NCI-H146 (cell line): ENCODE measurements around the gene ZC3H6.
"Not testable (repeated sequence)": the region's sequence is repeated elsewhere in the genome, so short reads cannot be mapped to it uniquely, and the experiment has no call there.

ENCODE experiments used
- DNase-seq: peaks from one replicate; lab custom pipeline; 2025; lab: John Stamatoyannopoulos, UW

The ZC3H6 gene

DNA sequence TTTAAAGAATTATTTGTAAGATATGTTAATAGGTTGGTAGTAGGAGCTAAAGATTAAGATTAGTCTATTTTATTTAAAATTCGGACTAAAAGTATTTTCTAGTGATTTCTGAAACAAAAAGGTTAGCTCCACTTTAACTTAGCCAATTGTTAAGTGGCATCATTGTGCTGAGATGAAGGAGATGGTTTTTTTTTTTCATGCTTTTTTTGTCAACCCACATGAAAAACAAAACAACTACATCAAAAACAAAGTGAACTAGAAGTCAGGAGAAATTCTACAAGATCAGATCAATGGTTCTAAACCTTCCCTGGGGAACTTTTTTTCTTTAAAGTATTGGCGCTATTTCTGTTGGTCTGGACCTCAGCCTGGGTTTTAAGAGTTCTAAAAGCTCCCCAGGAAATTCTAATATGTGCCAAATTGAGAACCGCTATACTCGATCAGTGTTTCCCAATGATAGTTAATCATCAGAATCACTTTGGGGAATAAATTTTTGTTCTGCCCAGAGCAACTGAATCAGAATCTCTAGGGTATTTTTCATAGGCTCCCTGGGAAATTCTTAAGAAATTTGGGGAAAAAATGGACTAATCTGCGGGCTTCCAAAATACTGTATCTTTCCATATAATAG is 2.3 kb downstream of the ZC3H6 start:
- no peak for DNase-seq

DNA sequence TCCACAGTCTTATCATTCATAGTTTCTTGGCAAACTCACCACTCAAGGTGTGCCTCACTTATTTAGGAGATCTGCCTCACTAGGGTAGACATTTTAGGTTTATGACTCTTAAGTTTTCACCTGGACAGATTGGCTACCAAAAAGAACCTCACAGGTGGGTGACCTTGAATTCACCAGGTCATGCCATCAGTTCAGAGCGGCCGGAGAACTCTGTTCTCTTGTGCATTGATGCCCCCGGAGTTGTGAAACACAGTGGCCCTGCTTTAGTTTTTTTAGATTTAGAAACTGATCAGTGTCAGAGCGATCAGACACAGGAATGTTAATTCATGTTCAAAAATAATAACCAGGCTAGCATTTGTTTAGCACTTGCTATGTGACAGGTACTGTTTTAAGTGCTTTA is 6.7 kb downstream of the ZC3H6 start:
- not testable (repeated sequence) for DNase-seq

DNA sequence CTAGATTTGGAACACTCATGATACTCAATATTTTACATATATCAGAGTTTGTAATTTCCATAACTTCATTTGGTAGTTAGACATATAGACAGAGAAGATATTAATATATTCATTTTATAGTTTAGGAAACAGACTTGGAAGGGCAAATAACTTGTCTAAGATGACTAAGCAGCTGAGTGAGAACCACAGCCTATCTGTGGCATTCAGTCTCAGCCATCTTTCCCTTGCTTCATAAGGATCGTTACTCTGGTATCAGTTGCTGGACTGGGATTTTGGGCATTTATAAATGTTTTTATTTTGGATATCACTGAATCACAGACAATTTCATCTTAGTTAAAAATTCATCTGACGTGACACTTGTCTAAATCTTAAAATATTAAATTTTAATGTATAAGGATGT is 8.1 kb downstream of the ZC3H6 start:
- DNase-seq: not testable (repeated sequence)

DNA sequence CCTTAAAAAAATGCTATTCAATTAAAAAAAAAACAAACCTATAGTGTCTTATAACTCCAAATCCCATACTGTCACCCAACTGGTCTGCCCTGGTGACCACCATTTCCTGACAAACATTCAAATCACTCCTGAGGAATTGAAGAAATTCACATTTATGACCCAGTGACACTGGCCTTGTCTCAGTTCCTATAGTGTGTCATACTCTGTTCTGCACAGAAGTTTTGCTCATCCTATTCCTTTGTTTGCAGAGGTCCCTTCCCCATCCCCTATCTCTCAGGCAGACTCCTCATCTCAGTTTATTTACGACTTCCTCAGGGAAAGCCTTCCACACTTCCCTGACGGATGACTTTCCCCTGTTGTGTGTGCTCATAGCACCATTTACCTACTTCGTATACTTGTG is 14.7 kb downstream of the ZC3H6 start:
- DNase-seq: no peak

DNA sequence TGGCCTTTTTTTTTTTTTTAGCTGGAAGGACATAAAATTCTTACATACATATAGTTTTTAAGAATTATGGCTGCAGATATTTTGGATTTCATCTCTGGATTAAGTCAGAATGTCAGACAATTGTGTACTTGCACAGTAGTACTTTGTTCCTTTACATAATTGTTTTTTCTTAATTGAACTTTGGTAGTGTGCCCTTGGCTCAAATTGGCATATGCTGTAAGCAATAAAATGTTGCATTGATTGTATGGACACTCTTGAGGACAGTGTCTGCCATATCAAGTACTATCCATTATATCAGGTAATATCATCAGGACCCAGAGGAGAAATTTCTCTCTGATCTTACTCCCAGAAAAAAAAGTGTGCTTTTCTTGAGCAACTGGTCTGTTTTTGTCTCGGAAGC is 15.3 kb downstream of the ZC3H6 start:
- DNase-seq: no peak

DNA sequence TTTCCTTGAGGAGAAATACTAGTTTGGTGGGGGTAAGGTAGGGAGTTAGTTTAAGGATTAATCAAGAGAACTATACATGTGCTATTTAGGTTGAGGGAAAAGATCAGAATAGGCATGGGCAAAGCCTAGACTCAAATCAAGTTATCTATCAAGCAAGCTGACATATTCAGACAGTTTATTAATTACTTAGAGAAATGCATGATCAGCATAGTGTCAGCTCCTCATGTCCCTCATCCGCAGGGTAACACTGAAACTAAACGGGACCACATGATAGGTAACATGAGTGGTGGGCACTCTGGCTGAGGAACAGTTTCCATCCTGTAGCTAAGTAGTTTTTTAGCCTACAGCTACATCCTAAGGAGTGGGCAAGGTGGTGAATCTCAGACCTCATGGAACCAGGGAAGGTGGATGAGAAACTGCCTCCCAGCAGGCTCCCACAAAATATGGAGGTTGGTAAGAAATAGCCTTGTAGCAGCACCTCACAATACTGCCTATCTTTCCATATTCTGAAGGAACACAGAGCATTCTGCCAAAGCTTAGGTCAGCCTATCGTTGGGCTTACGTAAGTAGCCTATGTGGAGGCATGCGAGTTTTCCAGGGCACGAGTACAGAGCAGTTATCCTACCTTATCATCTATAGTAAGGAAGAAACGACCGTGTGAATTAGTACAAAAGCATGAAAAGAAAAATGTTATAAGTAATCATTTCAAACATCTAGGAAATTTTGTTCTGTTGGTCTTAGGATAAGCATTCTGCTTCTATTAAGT is 18.4 kb downstream of the ZC3H6 start:
- no peak for DNase-seq

DNA sequence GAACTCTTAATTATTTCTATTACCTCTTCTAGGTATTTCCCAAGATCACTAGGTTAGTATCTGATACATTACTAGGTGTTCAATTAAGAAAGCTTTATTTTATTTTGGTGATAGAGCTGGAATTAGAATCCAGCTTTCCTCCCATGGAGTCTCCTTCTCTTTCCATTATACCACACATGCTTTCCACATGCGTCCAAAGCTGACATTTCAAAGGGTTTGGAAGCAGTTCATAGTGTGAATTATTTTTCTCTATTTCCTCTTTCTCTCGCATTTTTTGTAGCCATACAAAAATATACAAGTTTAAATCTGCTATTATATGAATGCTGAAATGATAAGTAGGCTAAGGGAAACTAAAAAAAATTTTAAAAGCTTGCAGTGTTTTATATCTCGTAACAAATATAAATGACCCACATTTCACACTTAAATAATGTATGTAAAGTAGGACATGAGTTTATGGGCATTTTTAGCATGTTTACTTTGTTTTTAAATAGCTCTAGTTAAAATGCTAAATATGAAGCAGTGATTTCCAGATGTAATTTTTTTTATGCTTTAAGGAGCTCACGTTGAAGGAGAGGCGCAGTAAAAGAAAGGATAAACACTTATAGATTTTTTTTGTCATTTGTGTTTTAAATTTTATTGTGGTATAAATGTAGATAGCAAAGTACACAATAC is 20.1 kb downstream of the ZC3H6 start:
- no peak for DNase-seq

DNA sequence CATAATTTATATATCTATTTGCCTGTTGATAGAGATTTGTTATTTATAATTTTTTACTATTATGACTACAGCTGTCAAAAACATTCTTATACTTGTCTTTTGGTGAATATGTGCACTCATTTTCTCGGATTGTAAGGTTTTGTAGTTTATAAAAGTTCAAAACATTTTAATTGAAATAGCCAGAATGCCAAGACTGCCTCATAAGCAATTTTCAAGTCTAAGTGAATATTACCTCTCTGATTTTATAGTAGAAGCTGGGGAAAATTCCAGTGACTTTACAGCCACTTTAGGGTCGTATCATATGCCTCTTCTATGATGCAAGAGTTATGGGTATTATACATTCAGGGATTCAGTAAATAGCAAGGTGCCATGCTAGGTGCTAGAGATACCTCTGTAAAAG is 21.0 kb downstream of the ZC3H6 start:
- DNase-seq: no peak

DNA sequence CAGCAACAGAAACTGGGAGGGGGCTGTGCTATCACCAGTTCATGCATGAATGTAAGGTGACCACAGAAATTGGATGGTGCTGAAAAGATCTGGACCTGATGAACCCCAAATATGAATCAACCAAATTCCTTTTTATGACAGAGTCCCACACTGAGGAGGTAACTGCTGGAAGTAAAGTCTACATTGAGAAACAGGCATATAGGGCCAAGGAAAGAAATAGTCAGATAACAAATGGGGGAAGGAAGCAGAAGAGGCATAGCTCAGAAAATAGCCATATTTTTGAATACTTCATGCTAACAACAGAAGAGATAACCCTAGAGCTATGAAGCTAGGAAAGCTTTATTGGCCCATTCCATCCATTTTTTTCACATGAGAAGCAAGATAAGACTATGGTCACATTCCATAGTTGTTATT is 25.8 kb downstream of the ZC3H6 start:
- no peak for DNase-seq

DNA sequence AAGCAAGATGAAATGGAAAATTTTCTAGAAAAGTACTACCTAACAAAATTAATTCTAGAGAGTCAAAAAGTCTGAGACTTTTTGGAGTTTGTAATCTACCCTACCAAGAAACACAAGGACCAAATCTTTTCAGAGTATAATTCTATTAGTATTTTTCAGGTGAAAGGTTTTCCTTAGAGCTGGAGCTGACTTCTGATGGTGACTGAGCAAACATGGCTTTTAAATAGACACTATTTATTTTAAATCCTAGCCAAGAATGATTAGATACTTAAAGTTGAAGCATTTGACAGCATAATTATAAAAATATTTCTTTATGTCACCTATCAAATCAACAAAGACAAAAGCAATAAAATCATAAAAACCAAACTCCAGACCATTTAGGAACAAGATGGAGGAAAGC is 26.6 kb downstream of the ZC3H6 start:
- no peak for DNase-seq

DNA sequence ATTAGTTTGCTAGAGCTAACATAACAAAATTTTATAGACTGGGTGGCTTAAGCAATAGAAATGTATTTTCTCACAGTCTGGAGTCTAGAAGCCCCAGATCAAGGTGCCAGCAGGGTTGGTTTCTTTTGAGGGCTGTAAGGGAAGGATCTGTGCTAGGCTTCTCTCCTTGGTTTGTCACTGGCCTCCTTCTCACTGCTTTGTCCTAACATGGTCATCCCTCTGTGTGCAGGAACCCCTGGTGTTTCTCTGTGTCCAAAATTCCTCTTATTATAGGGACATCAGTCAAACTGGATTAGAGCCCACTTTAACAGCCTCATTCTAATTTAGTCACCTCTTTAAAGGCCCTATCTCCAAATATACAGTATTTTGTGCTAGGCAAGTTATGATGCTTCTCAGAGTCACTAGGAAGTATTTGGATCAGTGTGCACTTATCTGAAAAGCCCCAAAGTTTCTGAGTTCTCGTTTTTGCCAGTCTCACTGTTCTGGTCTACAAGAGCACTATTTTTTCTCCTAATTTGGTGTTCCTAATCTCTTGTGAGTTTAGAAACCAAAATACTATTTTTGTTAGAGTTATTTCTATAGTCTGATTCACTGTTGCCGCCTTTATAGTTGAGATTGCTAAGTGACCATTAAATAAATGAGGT is 29.0 kb downstream of the ZC3H6 start:
- DNase-seq: no peak

DNA sequence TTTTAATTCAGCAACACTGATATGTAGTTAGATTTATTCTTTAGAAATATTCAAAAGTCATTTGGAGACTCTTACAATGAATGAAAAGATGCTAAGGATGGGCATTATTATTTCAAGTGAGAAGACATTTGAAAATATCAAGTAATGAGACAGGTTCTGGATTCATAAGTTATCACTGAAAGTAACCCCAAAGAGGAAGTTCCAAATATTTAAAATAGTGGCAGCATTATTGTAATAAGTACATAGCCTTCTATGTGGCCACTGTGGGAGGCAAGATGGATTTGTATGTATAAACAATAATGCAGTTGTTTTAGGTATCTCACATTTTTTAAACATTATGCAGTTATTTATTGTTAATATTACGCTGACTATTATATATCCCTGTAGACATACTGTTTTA is 29.7 kb downstream of the ZC3H6 start:
- DNase-seq: no peak

DNA sequence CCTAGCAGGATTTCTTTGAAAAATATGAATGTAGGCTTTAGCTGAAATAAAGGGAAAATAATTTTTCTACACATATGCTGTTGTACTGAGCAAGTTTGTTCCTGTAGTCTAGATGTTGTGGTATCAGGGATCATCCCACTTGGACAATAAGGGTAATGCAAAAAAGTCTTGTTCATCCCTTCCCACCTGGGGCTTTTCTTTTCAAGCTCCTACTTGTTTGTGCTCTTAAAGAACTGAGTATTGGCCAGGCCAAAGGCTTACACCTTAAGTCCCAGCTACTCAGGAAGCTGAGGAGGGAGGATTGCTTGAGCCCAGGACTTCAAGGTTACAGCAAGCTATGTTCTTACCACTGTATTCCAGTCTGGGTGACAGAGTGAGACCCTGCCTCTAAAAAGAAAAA is 35.5 kb downstream of the ZC3H6 start:
- DNase-seq: no peak

DNA sequence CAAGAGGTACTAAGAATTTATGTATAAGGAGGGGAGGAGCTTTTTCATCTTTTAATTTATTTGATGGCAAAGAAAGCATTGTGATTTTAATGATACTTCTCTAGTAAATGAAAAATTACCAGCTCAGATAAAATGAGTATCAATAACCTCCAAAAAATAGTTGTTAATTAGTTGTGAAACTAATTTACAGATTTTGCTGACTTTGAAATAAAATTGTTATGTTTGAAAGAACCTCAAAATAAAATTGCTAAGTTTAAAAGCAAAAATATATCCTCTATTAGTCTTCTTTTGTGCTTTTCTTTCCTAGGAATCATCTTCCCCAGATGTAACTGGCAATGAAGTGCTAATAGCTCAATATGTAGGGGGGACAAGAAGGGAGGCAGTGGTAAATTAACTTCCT is 36.5 kb downstream of the ZC3H6 start:
- no peak for DNase-seq

DNA sequence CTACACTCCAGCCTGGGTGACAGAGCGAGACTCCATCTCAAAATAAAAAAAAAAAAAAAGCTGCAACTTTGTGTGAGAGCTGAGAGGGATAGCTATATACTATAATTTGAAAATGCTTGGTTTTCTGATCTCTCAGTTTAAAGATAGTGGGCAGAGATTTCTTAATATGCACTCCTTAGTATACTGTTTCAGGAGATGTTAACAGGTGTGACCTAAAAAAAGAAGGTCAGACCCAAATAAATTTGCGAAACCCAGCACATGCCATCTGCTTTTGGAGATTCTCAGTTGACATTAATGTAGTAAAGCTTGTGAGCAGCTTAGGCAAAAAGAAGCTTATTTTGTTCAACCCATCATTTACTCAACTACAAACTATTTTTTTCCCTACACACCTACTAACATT is 37.4 kb downstream of the ZC3H6 start:
- DNase-seq: no peak

DNA sequence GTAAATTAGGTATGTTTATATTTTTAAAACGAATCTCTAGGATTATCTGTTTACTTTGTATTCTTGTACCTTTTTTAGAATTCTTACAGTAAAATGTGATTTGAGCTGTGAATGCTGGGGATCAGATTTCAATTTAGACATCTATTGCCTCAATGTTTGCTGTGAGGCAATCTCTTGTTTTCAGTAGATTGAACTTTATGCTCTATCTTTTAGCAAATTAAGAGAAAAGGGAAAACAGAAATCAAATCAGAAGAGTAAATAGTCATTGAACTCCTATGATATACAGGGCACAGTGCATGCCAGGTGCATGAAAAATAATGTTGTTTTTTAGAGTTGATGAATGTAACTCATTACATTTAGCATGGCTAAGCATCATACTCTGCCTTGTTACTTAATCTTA is 39.5 kb downstream of the ZC3H6 start:
- peak; percentile 2 for DNase-seq

DNA sequence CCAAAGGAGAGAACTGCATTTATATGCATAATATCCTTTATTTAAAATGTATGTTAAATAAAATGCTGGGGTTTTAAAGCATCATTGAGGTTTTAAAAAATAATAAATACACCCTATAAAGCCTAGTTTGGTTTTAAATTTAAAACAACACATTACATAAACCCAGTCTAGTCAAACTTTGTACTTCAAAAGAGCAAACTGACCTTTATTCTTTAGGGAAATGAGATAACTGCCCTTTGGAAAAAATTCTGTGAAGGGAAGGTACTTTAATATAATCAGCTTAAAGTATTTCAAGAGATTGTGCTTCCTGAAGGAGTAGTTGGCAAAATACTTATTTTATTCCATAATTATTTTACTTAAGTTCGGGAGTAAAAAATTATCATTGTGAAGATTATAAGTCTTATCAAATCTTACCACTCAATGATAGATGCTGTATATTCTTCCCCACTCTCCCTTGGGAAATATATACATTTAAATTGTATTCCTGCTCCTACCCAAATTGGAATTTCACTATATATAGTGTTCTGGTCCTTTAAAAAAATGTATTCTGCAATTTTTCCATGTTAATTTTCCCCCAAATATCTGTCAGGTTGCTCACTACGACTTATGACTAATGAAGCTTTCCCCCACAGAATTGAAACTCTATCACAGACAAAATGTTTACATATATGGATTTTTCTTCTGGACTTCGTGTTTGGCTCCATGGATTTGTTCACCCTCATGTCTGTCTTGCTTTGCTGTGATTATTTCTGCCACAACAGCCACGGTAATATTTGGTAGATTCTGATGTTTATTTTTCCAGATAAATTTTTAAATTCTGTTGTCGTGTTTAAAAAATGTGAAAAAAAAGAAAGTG is 42.1 kb downstream of the ZC3H6 start:
- no peak for DNase-seq

DNA sequence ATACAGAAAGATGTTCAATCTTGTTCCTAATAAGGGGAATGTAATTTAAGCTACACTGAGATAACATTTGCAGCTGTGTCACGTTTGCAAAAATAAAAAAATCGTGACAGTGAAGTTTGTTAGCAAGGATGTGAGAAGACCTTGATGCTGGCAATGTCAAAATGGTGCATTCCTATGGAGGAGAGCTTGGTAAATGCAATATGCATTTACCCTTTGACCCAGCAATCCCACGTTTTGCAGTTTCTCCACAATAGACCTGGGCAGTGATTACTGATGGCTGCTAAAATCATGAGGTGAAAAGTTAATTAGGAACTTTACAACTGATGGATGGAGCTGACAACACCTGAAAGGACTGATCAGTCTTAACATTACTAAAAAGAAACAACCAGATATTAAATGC is 43.1 kb downstream of the ZC3H6 start:
- DNase-seq: no peak

DNA sequence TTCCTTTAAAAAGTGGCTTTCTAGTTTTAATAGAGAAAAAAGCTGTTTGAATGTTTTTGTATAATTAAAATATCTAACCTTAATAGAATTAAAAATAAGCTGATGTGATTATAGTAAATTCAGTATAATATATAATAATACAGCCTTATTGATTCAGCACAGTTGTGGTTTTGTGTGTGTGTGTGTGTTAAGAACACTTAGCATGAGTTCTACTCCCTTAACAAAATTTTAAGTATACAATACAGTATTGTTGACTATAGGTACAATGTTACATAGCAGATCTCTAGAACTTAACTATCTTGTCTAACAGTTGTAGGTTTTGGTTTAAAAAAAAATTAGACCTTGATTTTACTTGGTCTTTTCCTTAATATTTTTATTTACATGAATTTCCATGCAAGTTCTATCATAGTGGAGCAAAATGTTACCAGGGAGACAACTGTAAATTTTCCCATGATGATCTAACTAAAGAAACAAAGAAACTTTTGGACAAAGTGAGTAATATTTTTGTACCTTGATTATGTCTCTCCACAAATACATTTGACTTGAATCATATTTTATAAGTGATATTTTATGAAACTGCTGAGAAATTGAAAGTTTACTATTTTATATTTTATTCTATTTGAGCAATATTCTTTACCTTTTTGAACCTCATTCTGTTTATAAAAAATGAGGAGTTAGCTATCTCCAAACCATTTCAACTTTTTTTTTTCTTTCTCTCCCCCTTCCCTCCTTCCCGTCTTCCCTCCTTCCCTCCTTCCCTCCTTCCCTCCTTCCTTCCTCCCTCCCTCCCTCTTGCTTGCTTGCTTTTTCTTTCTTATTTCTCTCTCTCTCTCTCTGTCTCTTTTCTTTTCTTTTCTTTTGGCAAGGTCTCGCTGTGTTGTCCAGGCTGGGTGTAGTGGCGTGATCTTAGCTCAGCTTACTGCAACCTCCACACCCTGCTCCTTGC is 46.3 kb downstream of the ZC3H6 start:
- DNase-seq: no peak

DNA sequence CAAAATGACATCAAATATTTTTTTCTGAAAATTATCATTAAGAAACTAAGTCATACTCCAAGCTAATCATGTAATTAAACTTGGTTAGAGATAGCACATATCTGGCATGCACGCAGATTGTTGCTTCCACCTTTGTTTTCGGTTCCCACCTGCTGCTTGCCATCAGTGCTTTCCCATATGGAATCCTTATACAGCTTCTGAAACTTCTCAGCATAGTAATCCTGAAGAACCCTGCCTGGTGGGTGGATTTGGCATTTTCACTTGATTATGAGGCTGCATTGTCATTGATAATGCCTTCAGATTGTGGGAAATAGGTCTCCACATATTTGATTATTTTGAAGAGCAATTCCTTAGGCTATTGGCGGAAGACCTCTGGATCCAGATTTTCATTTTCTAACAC is 47.5 kb downstream of the ZC3H6 start:
- DNase-seq: no peak
